KMS-11 (cell line): ENCODE data around the gene ERP27.

ENCODE experiments used
- H2AFZ ChIP-seq: fragments of 200-600 bp; sonication (generic); 2 replicates; pipeline ENCODE4 v1.6.1; 2016; ENCODE audit warnings: antibody characterized with exemption, mixed run types, low read depth
- H3K27ac ChIP-seq: fragments of 200-600 bp; sonication (generic); 2 replicates; pipeline ENCODE4 v1.6.1; 2016; ENCODE audit warnings: mild to moderate bottlenecking, mixed run types
- H3K27me3 ChIP-seq: fragments of 200-600 bp; sonication (generic); 2 replicates; pipeline ENCODE4 v1.6.1; 2017; ENCODE audit warnings: mild to moderate bottlenecking, low read depth, mixed run types, moderate library complexity; ENCODE audit not compliant: insufficient read depth
- H3K36me3 ChIP-seq: fragments of 200-600 bp; sonication (generic); 2 replicates; pipeline ENCODE4 v1.6.1; 2017; ENCODE audit warnings: mild to moderate bottlenecking, mixed run types; ENCODE audit not compliant: insufficient read depth
- H3K4me1 ChIP-seq: fragments of 200-600 bp; sonication (generic); 2 replicates; pipeline ENCODE4 v1.6.1; 2016; ENCODE audit warnings: mild to moderate bottlenecking, low read depth, mixed run types; ENCODE audit not compliant: poor library complexity, severe bottlenecking
- H3K4me2 ChIP-seq: fragments of 200-600 bp; sonication (generic); 2 replicates; pipeline ENCODE4 v1.7.0; 2016; ENCODE audit warnings: mild to moderate bottlenecking, mixed run types
- H3K4me3 ChIP-seq: fragments of 200-600 bp; sonication (generic); IDR thresholded peaks from 2 replicates; pipeline ENCODE4 v1.6.1; 2017; ENCODE audit warnings: low read depth, low read length, mixed read lengths; ENCODE audit not compliant: insufficient read depth
- H3K79me2 ChIP-seq: fragments of 200-600 bp; sonication (generic); 2 replicates; pipeline ENCODE4 v1.6.1; 2016; ENCODE audit warnings: low read depth, mixed run types; ENCODE audit not compliant: insufficient read depth
- H3K9ac ChIP-seq: fragments of 200-600 bp; sonication (generic); 2 replicates; pipeline ENCODE4 v1.6.1; 2016; ENCODE audit warnings: mild to moderate bottlenecking, mixed run types
- H4K20me1 ChIP-seq: fragments of 200-600 bp; sonication (generic); 2 replicates; pipeline ENCODE4 v1.6.1; 2016; ENCODE audit warnings: mild to moderate bottlenecking, mixed run types; ENCODE audit not compliant: insufficient read depth
- CTCF ChIP-seq: fragments of 200-600 bp; sonication (generic); conservative IDR thresholded peaks from 2 replicates; pipeline ENCODE4 v1.6.1; 2017; ENCODE audit warnings: low read depth, mild to moderate bottlenecking, antibody characterized with exemption, low read length, moderate library complexity, mixed read lengths

ERP27 gene

GRCh38 chr12:14976658-14977057, 38.3 kb upstream of the ERP27 start:
- Histone ChIP-seq H4K20me1 (no peaks in the 10 kb centered on the region), H3K27ac (no peak overlapping the region), H3K9ac (no peak overlapping the region), H2AFZ (no peak overlapping the region), H3K79me2 (no peaks in the 10 kb centered on the region), H3K4me2 (no peak overlapping the region), H3K4me3 (no peak overlapping the region), H3K36me3 (no peaks in the 10 kb centered on the region), H3K27me3 (no peaks in the 10 kb centered on the region), H3K4me1 (no peaks in the 10 kb centered on the region)
- no peak for TF ChIP-seq CTCF

DNA sequence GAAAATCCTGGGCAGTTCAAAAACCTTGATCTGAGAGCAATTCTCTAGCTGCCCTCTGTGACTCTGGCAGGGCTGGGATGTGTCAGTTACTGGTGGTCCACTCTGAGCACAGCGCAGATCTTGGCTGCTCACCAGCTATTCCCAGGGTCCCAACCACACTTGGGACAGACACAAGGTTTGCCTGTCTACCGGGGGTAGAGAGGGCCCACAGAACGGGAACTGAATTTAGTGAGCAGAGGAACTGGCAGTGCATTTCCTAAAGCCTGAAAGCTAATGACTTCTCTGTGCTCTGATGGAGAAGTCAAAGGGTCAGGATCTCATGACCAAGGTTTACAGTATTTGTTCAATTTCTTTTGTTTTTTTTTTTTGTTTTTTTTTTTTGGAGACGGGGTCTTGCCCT, 37.1 kb upstream of the ERP27 start:
- no peak overlapping the region for H3K4me2 ChIP-seq

DNA sequence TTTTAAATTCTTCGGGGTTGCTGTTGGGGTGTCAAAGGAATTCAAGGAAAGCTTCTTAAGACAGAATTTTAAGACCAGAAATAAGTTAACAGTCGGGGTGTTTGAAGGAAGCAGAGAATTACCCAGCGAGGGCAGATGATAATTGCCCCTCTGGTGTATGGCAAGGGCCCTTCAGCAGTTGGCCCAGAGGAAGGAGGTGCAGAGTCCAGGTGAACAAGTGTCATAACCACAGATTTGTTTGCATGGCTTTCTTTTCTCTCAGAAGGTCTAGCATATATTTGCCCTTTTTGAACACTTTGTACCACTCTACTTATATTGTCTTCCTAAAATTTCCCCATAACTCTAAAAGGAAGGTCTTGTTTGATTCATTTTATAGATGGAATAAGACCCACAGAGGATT, 36.3 kb upstream of the ERP27 start:
- Histone ChIP-seq H3K79me2 (no peaks in the 10 kb centered on the region), H3K9ac (no peak overlapping the region), H3K27me3 (no peaks in the 10 kb centered on the region), H3K4me2 (no peak overlapping the region), H3K4me1 (no peaks in the 10 kb centered on the region), H2AFZ (no peak overlapping the region), H3K27ac (no peak overlapping the region), H3K4me3 (no peak overlapping the region), H4K20me1 (no peaks in the 10 kb centered on the region), H3K36me3 (no peaks in the 10 kb centered on the region)
- no peak for TF ChIP-seq CTCF

More for the DNA sequence above, 37.1 kb upstream of the ERP27 start:
- Histone ChIP-seq H3K27ac (no peak overlapping the region), H3K79me2 (no peaks in the 10 kb centered on the region), H3K36me3 (no peaks in the 10 kb centered on the region), H3K4me3 (no peak overlapping the region), H3K4me1 (no peaks in the 10 kb centered on the region), H4K20me1 (no peaks in the 10 kb centered on the region), H3K9ac (no peak overlapping the region), H3K27me3 (no peaks in the 10 kb centered on the region), H2AFZ (no peak overlapping the region)
- TF ChIP-seq CTCF: no peak

GRCh38 chr12:14972816-14973215, 34.5 kb upstream of the ERP27 start, which contains the start of gene PDE6H:
Gene PDE6H (plus strand): TSS chr12:14973042. CDS start chr12:14978013, 4,971 bp downstream.
- Histone ChIP-seq H4K20me1 (no peaks in the 10 kb centered on the region), H3K27me3 (no peaks in the 10 kb centered on the region), H3K4me2 (no peak within 1 kb of the TSS), H2AFZ (no peak within 1 kb of the TSS), H3K4me1 (no peaks in the 10 kb centered on the region), H3K9ac (no peak within 1 kb of the TSS), H3K27ac (no peak within 1 kb of the TSS), H3K79me2 (no peaks in the 10 kb centered on the region), H3K36me3 (no peaks in the 10 kb centered on the region), H3K4me3 (no peak within 1 kb of the TSS)
- TF ChIP-seq CTCF: no peak
